Measurements from ENCODE around the gene CCDC33.

The CCDC33 gene

DNA sequence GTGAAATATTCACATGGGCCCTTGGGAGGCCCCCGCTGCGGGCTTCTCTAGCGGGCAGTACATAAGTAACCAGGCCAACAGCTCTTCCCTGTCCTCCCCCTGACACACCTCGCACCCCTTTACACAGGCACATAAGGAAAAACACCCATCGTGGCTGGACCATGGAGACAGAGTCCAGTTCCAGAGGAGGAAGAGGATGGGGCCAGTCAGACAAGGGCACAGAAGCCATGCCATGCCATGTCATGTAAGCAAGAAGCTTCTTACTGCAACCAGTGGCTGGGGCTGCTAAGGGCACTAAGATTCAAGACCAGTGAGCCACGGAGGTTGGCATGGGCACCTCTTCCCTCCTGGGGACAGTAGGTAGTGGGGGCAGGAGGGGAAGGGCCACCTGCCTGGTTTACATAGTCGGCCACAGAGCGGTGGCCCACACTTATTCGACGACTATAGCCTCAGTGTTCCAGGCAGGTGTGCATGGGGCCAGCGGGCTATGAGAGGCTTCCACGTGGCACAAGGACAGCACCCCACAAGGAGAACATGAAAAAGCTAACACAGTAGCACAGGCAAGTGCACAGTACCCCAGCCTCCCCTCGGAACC, 137.0 kb downstream of the CCDC33 start:
- 73 to 75% methylated on average over 13 of the region's 13 CpGs for WGBS, 2 experiments
- peaks cover 15% of the 10 kb centered on the region for H3K27me3 ChIP-seq (ENCODE audit: control insufficient read depth, insufficient read depth, low read length, poor library complexity, severe bottlenecking)
- no peaks in the 10 kb centered on the region for H3K36me3 ChIP-seq (ENCODE audit: control insufficient read depth, insufficient read depth, low read length)
- H3K4me3 ChIP-seq (ENCODE audit: insufficient read depth, low read depth, low read length) = no peak overlapping the region
- peaks cover 3% of the 10 kb centered on the region for H3K4me1 ChIP-seq (ENCODE audit: control insufficient read depth, insufficient read depth, low read length)
- no peaks in the 10 kb centered on the region for H3K9me3 ChIP-seq (ENCODE audit: control insufficient read depth, low read length)
- H3K27ac ChIP-seq (ENCODE audit: insufficient read depth, low read depth, low read length, poor library complexity, severe bottlenecking) = no peak overlapping the region

DNA sequence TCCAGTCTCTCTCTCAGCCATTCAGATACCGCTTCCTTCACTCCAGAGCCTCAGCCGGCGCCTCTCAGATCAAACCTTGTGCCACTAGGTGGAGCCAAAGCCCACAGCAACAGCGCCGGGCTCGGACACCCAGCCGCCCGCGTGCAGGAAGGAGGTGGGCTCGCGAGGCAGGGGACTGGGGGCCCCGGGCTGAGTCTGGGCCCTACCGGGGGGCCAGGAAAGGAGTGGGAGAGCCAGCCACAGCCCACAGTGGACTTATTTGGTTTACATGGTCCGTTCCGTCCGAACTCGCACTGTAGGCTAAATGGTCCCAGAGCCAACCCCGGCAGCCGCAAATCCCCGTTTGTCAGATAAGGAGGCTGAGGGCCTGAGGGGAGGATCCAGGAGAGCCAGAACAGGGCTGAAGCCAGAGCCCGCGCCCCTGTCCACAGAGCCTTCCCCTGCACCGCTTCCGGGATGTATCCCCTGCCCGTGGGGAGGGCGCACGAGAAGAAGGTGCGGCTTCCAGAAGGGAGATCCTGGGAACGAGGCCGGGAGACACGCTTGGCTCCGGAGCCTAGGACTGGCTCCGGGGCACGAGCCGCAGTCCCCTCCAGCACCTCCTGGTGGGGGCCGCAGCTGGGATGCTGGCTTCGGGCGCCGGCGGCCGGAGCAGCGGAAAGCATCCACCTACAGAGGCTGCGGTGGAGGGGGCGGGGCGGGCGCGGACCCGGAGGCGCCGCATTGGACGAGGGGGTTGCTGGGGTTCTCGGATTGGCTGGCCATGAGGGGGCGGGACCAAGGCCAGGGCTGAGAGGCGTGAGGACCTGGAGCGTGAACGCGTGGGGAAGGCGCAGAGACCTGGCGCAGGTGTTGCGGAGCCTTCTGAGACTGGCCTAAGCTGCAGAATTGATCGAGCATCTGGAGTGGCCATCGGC, 137.9 kb downstream of the CCDC33 start:
- 1% methylated on average over 62 of the region's 62 CpGs for WGBS, 2 experiments
- no peaks in the 10 kb centered on the region for H3K36me3 ChIP-seq (ENCODE audit: control insufficient read depth, insufficient read depth, low read length)
- no peak overlapping the region for H3K27ac ChIP-seq (ENCODE audit: insufficient read depth, low read depth, low read length, poor library complexity, severe bottlenecking)
- H3K4me1 ChIP-seq (ENCODE audit: control insufficient read depth, insufficient read depth, low read length) = peaks cover 6% of the 10 kb centered on the region
- H3K9me3 ChIP-seq (ENCODE audit: control insufficient read depth, low read length) = no peaks in the 10 kb centered on the region
- H3K27me3 ChIP-seq (ENCODE audit: control insufficient read depth, insufficient read depth, low read length, poor library complexity, severe bottlenecking) = peaks cover 15% of the 10 kb centered on the region
- peak overlapping the region; percentile 41 for H3K4me3 ChIP-seq (ENCODE audit: insufficient read depth, low read depth, low read length)

DNA sequence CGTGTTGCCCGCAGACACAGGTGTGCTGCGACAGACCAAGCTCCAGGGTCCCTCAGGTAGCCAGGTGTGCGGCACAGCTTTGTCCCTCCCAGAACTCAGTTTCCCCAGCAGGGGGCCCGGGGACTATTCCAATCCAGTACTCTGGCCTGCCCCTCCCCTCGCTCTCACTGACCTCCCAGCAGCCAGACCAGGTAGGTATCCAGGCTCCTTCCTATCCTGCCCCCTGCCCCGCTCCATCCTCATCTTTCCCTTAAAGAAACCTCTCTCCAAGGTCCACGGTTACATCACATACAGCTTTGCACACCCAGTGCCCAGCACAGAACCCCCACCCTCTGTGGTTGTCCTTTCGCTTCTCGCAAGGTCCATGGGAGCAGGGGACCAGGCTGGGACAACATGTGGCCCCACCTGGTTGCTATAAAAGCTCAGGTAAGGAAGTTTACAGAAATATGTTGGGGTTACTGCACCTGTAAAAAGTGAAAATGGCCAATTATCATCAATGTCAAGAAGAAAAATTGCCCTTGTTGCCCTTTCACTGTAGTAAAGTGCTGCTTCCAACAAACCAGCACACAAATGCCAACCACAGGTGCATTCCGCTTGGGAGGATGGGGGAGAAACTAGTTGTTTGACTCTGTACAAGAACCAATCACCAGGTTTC, 138.6 kb downstream of the CCDC33 start:
- WGBS, 2 experiments = 26 to 30% methylated on average over 11 of the region's 11 CpGs
- H3K4me3 ChIP-seq (ENCODE audit: insufficient read depth, low read depth, low read length) = peak overlapping the region; percentile 41

DNA sequence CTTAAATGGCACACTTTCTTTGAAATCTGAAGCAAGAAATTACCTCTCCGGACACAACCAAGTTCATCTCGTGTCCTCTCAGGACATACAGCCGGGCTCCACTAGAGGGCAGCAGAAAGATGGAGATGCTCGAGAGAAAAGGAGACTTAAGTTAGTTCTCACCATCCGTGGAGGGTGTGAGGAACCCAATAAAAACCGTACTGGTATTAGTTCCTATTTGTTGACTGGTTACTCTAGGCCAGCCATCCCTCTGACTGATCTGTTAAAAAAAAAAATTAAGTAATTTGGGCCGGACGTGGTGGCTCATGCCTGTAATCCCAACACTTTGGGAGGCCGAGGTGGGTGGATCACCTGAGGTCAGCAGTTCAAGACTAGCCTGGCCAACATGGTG, 139.2 kb downstream of the CCDC33 start:
- no peaks in the 10 kb centered on the region for H3K9me3 ChIP-seq (ENCODE audit: control insufficient read depth, low read length)
- H3K27me3 ChIP-seq (ENCODE audit: control insufficient read depth, insufficient read depth, low read length, poor library complexity, severe bottlenecking) = peaks cover 15% of the 10 kb centered on the region
- H3K4me3 ChIP-seq (ENCODE audit: insufficient read depth, low read depth, low read length) = no peak overlapping the region
- peaks cover 7% of the 10 kb centered on the region for H3K4me1 ChIP-seq (ENCODE audit: control insufficient read depth, insufficient read depth, low read length)
- H3K27ac ChIP-seq (ENCODE audit: insufficient read depth, low read depth, low read length, poor library complexity, severe bottlenecking) = no peak overlapping the region
- WGBS, 2 experiments = 27% methylated on average over 9 of the region's 9 CpGs
- H3K36me3 ChIP-seq (ENCODE audit: control insufficient read depth, insufficient read depth, low read length) = no peaks in the 10 kb centered on the region

More for the DNA sequence above, 138.6 kb downstream of the CCDC33 start:
- no peak overlapping the region for H3K27ac ChIP-seq (ENCODE audit: insufficient read depth, low read depth, low read length, poor library complexity, severe bottlenecking)
- H3K36me3 ChIP-seq (ENCODE audit: control insufficient read depth, insufficient read depth, low read length) = no peaks in the 10 kb centered on the region
- H3K27me3 ChIP-seq (ENCODE audit: control insufficient read depth, insufficient read depth, low read length, poor library complexity, severe bottlenecking) = peaks cover 15% of the 10 kb centered on the region
- peaks cover 7% of the 10 kb centered on the region for H3K4me1 ChIP-seq (ENCODE audit: control insufficient read depth, insufficient read depth, low read length)
- H3K9me3 ChIP-seq (ENCODE audit: control insufficient read depth, low read length) = no peaks in the 10 kb centered on the region

DNA sequence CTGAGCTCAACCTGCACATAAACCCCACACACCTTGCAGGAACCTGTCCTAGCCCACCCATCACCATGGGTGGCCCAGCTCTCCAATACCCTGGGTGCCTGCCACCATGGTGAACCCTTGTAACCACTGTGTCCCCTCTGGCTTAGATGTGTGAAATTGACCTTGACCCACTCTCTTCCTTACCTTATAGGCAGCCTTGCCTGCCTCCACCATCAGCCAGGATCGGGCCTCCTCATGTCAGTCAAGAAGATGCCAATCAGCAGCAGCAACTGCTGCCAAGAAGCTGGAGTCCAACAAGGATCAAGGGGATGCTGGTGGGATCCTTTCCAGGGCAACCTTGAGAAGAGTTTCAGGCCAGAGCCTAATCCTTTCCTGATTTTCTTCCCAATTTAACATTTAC, 140.1 kb downstream of the CCDC33 start:
- H3K9me3 ChIP-seq (ENCODE audit: control insufficient read depth, low read length) = no peaks in the 10 kb centered on the region
- H3K27me3 ChIP-seq (ENCODE audit: control insufficient read depth, insufficient read depth, low read length, poor library complexity, severe bottlenecking) = peaks cover 15% of the 10 kb centered on the region
- WGBS, 2 experiments = 89 to 90% methylated on average over 1 of the region's 1 CpG
- peaks cover 7% of the 10 kb centered on the region for H3K4me1 ChIP-seq (ENCODE audit: control insufficient read depth, insufficient read depth, low read length)
- no peak overlapping the region for H3K27ac ChIP-seq (ENCODE audit: insufficient read depth, low read depth, low read length, poor library complexity, severe bottlenecking)
- no peaks in the 10 kb centered on the region for H3K36me3 ChIP-seq (ENCODE audit: control insufficient read depth, insufficient read depth, low read length)
- H3K4me3 ChIP-seq (ENCODE audit: insufficient read depth, low read depth, low read length) = no peak overlapping the region

DNA sequence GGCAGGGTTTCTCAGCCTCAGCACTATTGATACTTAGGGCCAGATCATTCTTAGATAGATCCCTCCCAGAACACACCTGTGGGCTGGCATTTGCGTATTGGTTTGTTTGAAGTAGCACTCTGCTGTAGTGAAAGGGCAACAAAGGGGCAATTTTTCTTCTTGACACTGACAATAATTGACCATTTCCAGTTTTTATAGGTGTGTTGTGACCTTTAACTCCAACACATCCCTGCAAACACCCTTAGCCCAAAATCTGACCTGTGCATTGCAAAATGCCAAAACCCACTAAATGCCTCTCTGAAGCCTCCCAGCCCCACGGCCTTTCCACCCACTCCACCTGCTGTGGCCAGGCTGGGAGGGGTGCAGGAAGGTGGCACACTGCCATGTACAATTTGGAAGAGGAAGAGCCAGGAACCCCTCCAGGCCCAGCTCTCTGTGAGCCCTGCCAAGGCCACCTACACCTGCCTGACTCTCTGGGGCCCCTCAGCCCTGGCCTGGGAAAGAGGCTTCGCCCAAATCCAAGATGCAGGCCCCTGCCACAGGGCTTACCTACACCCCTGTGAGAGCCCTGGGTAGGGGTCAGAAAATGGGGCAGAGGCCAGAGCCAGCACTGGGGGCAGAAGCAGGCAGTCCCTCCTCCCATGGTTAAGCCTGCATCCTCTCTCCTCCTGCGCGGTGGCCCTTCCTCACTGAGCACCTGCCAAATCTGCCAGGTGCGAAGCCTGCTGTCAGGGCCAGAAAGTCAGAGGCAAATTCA, 140.9 kb downstream of the CCDC33 start:
- Histone ChIP-seq H3K27ac (ENCODE audit: insufficient read depth, low read depth, low read length, poor library complexity, severe bottlenecking) (no peak overlapping the region), H3K4me1 (ENCODE audit: control insufficient read depth, insufficient read depth, low read length) (peaks cover 7% of the 10 kb centered on the region), H3K27me3 (ENCODE audit: control insufficient read depth, insufficient read depth, low read length, poor library complexity, severe bottlenecking) (peaks cover 15% of the 10 kb centered on the region), H3K4me3 (ENCODE audit: insufficient read depth, low read depth, low read length) (no peak overlapping the region), H3K36me3 (ENCODE audit: control insufficient read depth, insufficient read depth, low read length) (no peaks in the 10 kb centered on the region), H3K9me3 (ENCODE audit: control insufficient read depth, low read length) (no peaks in the 10 kb centered on the region)
- 88 to 93% methylated on average over 6 of the region's 6 CpGs for whole genome bisulfite sequencing, 2 experiments

DNA sequence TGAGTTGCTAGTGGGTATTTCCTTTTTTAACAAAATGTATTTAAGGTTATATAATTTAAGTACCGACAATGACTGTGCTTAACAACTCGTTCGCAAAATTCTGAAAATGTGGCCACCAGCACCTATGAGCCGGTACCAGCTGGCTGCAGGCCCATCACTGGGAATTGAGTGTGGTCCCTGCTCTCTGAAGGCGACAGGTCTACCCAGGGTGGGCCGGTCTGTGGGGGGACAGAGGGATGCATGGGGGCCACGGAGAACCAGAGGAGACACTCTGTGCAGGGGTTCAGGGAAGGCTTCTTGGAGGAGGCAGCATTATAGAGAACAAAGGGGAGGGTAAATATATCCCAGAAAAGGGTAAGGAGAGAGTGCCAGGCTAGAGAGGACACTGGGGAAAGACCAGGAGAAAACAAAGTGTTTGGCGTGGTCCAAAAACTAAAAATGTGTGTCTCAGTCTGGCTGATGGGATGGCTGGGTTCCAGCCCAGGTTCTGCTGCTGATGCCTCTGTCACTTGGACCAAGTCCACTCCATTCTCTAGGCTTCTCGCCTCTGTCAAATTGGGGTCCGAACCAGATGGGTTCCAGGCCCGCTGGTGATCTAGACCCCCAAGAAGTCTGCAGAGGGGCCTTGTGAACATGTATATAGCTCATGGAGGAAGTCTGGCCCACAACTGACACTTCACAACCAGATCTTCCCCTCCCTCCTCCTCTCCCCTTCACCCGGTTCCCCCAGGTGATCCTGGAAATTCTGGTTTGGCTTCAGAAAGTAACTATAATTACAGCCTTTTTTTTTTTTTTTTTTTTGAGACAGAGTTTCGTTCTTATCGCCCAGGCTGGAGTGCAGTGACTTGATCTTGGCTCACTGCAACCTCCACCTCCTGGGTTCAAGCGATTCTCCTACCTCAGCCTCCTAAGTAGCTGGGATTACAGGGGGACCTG, 142.0 kb downstream of the CCDC33 start:
- WGBS, 2 experiments = 89 to 91% methylated on average over 15 of the region's 15 CpGs
- H3K27me3 ChIP-seq (ENCODE audit: control insufficient read depth, insufficient read depth, low read length, poor library complexity, severe bottlenecking) = peaks cover 12% of the 10 kb centered on the region
- peaks cover 7% of the 10 kb centered on the region for H3K4me1 ChIP-seq (ENCODE audit: control insufficient read depth, insufficient read depth, low read length)
- no peak overlapping the region for H3K4me3 ChIP-seq (ENCODE audit: insufficient read depth, low read depth, low read length)
- no peak overlapping the region for H3K27ac ChIP-seq (ENCODE audit: insufficient read depth, low read depth, low read length, poor library complexity, severe bottlenecking)
- H3K36me3 ChIP-seq (ENCODE audit: control insufficient read depth, insufficient read depth, low read length) = no peaks in the 10 kb centered on the region
- no peaks in the 10 kb centered on the region for H3K9me3 ChIP-seq (ENCODE audit: control insufficient read depth, low read length)

DNA sequence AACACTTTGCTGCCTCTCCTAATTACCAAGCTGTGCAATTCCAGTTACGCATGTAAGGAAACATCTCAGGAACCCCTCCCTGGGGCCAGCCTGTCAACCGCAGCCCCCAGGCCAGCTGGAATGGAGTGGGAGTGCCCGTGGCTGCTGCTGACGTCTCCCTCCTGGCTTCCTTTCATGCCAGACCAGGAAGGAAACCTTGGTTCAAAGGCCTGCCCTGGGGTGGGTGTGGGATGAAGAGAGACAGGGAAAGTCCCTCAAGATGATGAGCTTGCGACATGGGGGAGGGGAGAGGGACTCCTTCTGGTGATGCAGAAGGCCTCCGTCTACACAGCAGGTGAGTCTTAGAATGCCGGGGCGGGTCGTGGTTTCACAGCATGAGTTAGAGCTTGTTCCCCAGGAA, 142.7 kb downstream of the CCDC33 start:
- H3K4me1 ChIP-seq (ENCODE audit: control insufficient read depth, insufficient read depth, low read length) = peaks cover 7% of the 10 kb centered on the region
- no peaks in the 10 kb centered on the region for H3K9me3 ChIP-seq (ENCODE audit: control insufficient read depth, low read length)
- 53 to 54% methylated on average over 9 of the region's 9 CpGs for WGBS, 2 experiments
- no peaks in the 10 kb centered on the region for H3K36me3 ChIP-seq (ENCODE audit: control insufficient read depth, insufficient read depth, low read length)
- H3K27ac ChIP-seq (ENCODE audit: insufficient read depth, low read depth, low read length, poor library complexity, severe bottlenecking) = peak overlapping the region; percentile 26
- H3K27me3 ChIP-seq (ENCODE audit: control insufficient read depth, insufficient read depth, low read length, poor library complexity, severe bottlenecking) = peaks cover 9% of the 10 kb centered on the region
- no peak overlapping the region for H3K4me3 ChIP-seq (ENCODE audit: insufficient read depth, low read depth, low read length)
